Fibroblast of skin of right biceps (primary cell): Measurements from ENCODE around the gene BEST4.
"Not testable (repeated sequence)": the region's sequence is repeated elsewhere in the genome, so short reads cannot be mapped to it uniquely, and the experiment has no call there.

ENCODE experiments used
- DNase-seq: peaks from one replicate; pipeline ENCODE4 v3.0.0-alpha.2; 2013

The BEST4 gene

DNA sequence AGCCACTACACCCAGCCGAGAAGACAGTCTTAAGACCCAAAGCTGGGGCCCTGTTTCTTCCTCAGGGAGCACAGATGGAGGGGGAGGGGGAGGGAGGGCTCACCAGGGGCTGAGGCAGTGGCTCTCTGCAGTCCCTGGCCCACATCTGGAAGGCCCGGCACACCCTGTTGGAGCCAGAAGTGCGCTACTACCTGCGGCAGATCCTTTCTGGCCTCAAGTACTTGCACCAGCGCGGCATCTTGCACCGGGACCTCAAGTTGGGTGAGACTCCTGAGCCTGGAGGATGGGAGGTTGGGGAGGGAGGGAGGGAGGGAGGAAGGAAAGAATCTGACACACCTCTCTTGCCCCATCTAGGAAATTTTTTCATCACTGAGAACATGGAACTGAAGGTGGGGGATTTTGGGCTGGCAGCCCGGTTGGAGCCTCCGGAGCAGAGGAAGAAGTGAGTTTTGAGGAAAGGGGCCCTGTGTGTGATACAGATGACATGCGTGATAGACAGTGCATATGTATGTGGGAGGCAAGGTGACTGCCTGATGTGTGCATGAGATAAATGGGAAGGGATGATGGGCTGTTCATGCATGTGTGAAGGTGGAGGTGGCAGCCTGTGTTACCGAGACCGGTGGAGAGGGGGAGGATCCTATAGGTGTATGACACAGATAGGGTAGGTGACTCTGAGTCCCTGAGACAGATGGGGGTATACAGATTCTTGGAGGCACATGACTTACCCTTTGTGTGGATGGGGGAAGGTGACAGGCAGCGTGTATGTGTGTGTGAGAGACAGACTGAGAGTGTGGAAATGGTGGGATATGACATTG is 13.7 kb upstream of the BEST4 start:
- no peak for DNase-seq

DNA sequence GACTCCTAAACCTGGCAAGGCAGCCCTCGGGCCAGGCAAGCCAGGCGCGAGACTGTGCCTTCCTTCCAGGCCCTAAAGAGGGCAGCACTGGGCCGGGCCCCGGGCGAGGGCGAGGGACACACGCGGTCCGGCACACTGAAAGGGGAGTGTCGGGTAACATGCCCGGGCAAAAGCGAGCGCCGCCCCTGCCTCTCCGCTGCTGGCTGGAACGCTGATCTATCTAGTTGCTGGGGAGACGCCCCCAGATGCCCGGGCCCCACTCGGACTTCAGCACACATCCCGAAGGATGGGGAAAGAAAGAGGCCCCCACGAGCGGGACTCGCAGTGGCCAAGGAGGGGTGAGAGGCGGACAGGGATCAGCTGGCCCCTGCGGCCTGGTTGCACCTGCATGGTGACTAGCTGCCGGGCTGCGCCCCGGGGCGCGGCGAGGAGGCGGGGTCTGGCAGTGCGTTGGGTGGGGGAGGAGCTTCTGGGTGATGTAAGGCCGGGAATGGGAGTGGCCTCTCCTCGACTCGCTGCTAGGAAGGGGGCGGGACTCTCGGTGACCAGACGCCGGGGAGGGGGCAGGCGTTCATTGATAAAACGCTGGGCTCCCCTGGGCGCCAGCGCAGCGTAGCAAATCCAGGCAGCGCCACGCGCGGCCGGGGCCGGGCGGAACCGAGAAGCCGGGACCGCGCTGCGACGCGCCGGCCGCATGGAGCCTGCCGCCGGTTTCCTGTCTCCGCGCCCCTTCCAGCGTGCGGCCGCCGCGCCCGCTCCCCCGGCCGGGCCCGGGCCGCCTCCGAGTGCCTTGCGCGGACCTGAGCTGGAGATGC is 12.0 kb upstream of the BEST4 start, which contains the start of gene PLK3:
Gene PLK3, plus strand, starts transcription at position 608 of the 815 bp plus-strand sequence. Its CDS starts 87 bp downstream, at position 695.
- DNase-seq, result peak; percentile 97

DNA sequence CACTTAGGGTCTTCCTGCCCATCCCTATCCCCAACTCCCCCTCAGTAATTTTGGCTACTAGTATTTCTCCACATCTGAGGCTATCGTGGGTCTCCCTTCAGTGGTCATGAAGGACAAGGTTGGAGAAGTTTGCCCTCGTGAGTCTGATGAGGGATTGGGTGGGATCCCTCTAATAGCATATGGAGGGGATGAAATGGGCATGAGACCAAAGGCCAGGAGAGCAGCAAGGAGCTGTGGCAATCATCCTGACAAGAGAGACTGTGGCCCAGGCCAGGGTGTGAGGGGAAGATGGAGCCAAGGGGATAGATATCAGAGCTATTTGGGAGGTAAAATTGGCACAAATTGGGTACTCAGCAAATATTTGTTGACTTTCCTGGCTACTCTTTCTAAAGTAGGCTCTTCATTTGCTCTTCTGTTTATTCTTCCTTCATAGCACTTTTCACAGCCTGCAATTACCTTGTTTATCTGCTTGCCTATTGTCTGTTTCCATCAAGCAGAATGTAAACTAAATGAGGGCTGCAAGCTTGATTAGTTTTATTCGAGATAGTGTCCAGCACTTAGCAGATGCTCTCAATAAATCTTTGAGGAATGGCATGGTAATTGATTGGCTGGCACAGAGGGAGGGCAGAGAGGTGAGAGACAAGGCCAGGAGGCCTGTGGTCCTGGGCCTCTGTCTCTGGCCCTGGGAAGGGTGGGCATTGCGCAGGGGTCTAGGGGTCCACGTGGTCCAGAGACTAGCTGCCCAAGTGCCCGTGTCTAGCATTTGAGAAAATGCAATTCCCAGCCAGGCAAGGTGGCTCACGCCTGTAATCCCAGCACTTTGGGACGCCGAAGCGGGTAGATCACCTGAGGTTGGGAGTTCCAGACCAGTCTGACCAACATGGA is 10.8 kb upstream of the BEST4 start:
- no peak for DNase-seq

DNA sequence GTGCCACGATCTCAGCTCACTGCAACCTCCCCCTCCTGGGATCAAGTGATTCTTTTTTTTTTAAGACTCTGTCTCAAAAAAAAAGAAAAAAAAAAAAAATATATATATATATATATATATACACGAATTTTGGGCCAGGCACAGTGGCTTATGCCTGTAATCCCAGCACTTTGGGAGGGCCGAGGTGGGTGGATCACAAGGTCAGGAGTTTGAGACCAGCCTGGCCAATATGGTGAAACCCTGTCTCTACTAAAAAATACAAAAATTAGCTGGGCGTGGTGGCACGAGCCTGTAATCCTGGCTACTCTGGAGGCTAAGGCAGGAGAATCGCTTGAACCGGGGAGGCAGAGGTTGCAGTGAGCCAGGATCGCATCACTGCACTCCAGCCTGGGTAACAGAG is 9.9 kb upstream of the BEST4 start:
- not testable (repeated sequence) for DNase-seq

DNA sequence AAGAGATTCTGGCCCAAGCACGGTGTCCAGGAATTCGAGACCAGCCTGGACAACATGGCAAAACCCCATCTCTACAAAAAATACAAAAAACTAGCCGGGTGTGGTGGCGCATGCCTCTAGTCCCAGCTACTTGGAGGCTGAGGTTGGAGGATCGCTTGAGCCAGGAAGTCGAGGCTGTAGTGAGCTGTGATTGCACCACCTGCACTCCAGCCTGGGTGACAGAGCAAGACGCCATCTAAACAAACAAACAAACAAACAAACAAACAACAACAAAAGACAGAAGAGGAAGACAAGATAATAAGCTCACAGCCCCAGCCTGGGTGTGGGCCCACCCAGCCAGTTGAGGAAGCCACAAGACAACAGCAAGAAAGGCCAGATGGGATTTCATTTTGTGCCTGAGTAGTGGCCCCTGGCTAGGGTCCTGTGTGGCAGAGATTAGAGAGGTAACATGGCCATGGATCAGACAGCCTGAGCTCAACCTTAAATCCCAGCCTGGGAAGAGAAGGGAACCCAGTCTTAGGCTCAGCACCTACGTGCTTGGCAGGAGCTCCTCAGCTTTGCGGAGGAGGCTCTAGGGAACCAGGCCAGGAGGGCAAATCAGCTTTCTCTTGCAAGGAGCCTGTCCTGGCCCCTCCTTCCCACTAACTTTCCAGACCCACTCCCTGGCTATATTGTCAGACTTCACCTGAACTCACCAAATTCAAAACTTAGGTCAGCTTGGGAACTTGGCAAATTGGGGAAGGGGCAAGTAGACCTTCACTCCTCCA is 4.9 kb upstream of the BEST4 start:
- DNase-seq, result no peak

DNA sequence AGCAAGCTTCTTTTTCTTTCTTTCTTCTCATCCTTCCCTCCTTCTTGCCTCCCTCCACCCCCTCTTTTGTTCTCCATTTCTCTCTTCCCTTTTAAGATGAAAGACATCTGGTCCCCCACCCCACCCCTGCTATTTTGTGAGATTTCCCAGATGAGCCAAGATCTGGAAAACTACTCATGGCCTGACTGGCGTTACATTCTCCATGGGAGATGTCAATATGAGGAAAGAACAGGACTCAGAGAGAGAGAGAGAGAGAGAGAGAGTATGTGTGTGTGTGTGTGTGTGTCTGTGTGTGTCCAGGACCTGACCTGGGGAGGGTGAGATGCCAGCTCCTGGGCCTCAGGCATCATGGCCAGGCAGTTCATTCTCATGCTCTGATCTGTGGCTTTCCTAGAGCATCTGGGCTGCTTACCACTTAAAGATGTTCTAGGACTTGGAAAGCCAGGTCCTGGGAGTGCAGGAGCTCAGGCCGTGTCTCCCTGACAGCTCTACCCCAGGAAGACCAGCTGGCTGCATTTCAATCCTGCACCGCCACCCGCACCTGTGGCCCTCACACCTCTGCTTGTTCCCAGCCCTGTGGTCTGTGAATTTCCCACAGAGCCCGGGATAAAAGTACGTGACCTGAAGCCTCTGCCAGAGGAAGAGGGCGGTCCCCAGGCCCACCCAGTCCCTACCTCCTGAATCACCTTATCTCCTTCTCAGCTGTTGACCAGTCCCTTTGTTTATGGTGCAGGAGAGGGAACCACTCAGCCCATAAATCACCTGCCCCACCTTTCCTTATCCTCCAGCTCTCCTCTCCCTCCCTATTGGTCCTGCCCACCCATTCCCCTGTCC is 3.2 kb upstream of the BEST4 start:
- DNase-seq, result no peak

DNA sequence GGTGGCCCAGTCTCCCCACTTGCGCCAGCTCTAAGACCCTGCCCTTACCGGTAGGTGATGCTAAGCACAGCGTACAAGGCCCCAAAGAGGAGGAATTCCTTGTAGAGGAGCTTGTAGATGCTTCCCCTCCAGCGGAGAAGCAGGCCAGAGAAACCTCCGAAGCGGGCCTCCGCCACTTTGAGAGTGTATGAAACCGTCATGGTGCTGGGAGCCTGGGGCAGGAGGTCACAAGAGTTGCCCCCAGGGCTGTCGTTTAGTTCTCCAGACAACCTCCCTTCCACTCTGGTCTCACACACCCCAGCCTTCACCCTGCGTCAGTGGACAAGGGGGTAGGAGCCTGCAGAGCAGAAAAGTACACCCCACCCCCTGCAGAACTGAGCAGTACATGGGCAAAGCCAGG is 464 bp downstream of the BEST4 start:
- no peak for DNase-seq

DNA sequence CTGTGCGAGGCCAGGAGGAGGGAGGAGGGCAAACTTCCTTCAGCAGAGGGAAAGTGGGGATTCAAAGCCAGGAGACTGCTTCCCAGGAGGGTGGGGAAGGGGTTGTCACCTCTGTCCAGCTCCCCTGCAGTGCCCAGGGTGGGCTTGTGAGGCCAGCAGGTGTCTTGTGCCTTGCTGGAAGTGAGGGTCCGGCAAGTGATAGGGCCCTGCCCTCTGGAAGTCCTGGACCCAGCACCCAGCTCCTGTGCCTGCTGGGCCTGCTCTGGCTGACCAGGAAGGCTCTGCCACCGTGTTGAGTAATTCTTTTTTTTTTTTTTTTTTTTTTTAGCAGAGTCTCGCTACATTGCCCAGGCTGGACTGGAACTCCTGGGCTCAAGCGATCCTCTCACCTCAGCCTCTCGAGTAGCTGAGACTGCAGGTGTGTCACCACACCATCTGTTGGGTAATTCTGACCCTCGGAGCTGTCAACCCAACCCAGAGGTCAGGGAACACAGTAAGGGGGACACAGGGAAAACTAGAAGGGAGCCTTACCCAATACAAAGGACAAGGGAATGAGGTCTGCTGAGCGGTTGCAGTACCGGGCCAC is 1.0 kb downstream of the BEST4 start:
- no peak for DNase-seq

DNA sequence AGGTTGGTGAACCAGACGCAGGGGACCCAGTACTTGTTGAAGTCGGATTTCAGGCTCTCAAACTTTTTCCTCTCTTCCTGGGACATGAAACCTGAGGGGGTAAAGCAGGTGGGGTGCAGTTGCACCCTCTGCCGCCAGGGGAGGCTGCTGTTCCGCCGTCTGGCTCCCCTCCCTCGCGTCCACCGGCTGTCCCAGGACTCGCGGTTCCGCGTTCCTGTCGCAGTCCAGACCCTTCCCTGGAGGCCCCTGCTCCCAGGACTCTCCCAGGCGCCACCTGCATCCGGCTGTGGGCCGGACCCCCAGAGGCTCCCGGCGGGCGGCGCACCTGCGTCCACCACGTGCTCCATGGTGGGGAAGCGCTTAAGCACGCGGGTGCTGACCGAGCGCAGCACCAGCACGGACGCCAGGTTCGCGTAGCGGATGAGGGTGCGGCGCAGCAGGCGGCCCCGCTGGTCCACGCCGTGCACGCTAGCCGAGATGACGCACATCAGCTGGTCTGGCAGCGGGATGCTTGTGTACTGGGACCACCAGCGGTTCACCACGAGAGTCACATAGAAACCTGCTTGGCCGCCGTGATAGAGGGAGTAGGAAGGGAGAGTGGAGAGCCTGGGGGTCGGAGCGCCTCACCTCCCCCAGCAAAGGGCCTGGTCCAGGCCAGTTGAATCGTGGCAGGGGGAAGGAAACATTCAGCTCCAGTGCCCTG is 1.7 kb downstream of the BEST4 start:
- peak; percentile 52 for DNase-seq

DNA sequence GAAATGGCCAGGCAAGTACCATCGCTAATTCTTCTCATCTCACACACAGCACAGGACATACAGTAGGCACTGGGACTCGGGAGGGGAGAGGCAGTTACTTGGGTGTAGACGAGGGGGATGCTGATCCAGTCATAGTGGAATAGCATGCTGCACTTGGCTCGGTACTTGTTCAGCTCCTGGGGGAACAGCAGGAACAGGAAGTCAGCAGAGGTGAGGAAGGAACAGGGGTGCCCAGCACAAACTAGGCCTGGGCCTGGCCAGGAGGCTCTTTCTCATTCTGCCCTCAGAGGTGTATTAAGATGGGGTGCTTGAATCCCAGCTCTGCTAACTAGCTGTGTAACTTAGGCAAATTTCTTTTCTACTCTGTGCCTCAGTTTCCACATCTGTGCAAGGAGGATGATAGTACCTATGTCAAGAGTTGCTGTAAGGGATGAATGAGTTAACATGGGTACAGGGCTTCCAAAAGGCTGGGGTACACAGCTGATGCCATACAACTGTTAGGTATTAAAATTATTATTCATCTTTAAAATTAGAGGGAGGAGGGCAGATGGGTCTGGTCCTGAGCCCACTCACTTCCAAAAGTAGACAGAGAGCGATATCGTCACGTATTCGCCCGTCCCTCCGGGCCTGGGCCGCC is 2.4 kb downstream of the BEST4 start:
- DNase-seq, result no peak

DNA sequence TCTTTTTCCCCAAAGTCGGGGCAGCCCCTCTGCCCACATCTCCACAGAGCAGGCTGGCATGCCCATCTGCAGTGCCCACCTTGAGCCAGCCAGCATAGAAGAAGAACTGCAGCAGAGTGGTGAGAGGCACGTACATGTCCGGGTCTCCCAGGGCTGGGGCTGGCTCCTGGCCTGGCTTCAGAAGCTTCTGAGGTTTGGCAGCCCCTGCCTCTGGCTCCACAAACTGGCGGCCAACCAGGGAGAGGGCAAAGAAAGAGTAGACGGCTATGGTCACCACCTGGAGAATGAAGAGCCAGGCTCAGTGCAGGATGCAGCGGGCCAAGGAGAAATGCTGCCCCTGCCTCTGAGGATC is 3.0 kb downstream of the BEST4 start:
- no peak for DNase-seq

DNA sequence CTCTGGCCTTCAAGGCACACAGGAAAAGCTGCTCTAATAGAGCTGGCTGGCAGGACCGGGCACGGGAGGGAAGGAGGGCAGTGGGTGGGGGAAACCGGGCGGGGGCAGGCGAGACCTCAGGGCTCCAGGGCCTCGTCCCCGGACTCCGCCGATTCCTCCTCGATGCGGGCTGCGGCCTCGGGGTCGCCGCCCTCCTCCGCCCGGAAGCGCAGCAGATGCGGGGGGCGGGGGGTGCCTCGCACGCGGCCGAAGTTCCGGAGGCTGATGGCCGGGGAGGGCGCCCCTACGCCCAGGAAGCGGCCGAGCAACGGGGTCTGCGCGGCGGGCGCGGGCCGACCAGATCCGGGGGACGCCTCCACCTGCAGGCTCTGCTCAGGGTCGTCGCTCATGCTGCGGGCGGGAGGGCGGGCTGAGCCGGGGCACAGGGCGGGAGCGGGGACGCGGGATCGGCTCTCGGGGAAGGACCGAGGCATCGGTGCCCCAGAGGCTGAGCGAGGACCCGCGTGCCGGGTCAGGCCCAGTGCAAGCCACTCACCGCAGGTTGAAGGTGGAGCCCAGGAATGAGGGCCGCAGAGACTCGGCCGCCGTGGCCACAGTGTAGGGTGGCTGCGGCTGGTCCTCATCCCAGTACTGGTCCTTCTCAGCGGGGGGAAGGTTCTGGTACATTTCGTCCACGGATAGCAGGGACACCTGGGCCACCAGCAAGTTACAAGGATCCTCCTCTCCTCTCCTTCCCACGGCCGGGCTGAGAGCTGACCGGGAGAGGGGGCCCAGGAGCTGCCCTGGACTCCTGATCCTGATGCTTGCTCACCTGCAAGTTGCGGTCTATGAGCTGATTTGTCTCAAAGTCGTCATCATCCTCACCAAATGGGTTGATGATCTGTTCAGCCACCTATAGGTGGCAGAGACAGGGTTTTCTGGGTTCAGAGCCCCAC is 3.6 kb downstream of the BEST4 start:
- no peak for DNase-seq

DNA sequence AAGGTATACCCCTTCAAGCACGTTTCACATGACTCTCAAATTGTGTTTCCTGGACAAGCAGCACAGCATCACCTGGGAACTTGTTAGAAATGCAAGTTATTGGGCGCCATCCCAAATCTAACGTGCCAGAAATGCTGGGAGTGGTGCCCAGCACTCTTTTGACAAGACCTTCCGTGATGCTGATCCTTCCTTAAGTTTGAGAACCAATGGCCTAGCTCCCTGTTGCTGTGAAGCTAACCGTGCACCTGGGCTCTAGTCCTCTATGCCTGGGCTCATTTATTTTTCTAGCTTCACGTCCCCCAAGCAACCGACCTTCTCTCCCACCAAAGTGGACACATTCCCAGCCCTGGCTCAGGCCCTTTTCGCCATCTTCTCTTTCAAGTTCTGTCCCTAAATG is 4.3 kb downstream of the BEST4 start:
- DNase-seq, result no peak

DNA sequence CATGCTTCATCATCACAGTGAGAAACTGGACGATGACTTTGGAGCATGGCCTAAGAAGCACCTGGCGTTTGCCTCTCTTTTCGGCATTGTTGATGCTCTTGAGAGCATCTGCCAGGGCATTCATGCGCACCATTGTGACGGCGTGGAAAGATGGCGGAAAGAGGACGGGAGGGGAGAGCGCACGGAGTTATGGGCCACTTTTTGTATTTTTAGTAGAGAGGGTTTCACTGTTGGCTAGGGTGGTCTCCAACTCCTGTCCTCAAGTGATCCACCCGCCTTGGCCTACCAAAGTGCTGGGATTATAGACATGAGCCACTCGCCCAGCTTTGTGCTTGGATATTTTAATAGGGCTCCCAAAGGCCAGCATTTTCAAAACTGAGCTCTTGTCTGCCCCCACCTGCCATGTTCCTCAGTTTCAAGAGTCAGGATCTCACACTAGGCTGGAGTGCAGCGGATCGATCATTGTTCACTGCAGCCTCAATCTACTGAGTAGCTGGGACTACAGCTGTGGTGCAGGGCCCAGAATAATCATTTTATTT is 7.3 kb downstream of the BEST4 start:
- DNase-seq, result no peak

DNA sequence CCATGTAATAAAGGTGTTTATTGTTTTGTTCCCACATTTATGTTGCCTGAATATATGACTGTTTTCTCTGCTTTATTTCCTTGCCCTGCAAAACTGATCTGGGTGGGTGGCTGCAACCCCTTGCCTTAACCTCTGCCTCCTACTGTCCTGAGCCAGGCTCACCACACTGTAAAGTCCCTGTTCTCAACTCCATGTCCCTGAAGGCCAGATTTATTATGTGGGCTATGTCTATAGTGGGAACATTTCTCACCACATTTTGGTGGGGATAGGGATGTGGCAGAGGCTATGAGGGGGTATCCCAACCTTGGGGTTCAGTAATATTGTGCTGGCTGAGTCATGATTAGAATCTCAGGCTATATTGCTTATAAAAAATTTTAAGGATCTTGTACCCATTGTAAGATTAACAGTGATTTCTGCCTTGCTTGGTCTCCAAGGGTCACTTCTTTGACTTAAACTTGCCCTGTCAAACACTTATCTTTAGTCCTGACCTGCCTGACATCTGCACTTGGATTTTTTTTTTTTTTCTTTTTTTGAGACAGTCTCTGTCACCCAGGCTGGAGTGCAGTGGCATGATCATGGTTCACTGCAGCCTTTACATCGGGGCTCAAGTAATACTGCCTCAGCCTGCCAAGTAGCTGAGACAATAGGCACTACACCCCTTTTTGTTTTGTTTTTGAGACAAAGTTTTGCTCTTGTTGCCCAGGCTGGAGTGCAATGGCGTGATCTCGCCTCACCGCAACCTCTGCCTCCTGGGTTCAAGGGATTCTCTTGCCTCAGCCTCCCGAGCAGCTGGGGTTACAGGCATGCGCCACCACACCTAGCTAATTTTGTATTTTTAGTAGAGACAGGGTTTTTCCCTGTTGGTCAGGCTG is 9.0 kb downstream of the BEST4 start:
- DNase-seq, result no peak

DNA sequence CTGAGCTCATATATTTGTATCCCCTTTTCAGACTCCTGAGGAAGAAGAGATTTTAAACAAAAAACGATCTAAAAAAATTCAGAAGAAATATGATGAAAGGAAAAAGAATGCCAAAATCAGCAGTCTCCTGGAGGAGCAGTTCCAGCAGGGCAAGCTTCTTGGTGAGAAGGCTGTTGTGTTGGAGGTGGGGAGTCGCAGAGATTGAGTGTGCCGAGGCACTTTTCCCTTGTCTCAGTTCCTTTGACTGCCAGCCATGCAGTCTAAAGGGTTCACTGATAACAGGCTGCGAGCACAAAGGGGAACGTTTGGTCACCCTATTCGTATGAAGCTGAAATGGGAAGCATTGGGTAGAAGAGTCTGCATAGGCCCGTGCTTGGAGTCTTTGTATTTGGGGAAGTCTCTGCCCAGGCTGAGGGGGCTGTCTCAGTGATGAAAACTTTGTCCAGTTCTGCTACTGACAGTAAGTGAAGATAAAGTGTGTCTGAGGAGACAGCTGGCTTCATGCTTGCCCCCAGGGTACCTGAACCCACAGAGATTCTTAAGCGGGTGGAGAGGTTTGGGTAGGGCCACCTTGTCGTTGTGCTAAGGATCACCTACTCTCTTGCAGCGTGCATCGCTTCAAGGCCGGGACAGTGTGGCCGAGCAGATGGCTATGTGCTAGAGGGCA is 9.9 kb downstream of the BEST4 start:
- DNase-seq, result no peak

DNA sequence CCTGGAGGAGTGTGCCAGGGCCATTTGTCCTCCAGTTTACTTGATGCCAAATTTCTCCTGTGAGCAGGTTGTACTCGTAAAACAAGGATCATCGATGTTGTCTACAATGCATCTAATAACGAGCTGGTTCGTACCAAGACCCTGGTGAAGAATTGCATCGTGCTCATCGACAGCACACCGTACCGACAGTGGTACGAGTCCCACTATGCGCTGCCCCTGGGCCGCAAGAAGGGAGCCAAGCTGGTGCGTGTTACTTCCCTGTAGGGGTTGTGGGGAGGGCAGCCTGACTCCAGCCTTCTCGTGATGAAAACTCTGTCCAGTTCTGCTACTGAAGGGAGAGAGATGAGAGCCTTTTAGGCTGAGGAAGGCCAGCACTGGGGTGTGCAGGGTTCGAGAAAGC is 10.4 kb downstream of the BEST4 start:
- DNase-seq, result no peak
